ENCODE measurements around the gene ASCL5. TPM values are rescaled to one million over a fixed set of nuclear protein-coding genes. Genes with fewer than 3 reads are reported as not detected.
A peak's percentile ranks its signal among the peaks of the same experiment; 100 is the strongest.

The ASCL5 gene
- total and polyA plus RNA-seq, 2 of the 13 experiments (the other 11 are each of a cell fraction or from before 2014, with no cell fraction given), result not detected

- DNase-seq (ENCODE audit: low spot score), result peak; percentile 36
- 44% methylated on average over 10 of the region's 12 CpGs for WGBS (ENCODE audit: low lambda C conversion rate)
- Histone ChIP-seq H3K9ac (ENCODE audit: insufficient read depth, low read depth, low read length) (no peak overlapping the region), H4K20me1 (ENCODE audit: insufficient read depth, low read length) (no peaks in the 10 kb centered on the region), H3K27me3 (ENCODE audit: control insufficient read depth in 1 of 2, insufficient read depth in 2 of 2, low read length in 2 of 2) (peaks cover 5 to 31% of the 10 kb centered on the region in 2 experiments), H3K4me1 (ENCODE audit: insufficient read depth, low read length) (no peaks in the 10 kb centered on the region), H3K27ac (ENCODE audit: extremely low read length, insufficient read depth, low read length) (no peak overlapping the region), H3K9me3 (ENCODE audit: low read length) (no peaks in the 10 kb centered on the region), H3K4me2 (ENCODE audit: low read depth, low read length) (no peak overlapping the region), H3K79me2 (ENCODE audit: insufficient read depth, low read length) (no peaks in the 10 kb centered on the region), H2AFZ (ENCODE audit: low read length) (no peak overlapping the region), H3K36me3 (replicated peaks in 1 of 2; ENCODE audit: control insufficient read depth in 1 of 2, insufficient read depth in 2 of 2, low read length in 2 of 2) (no peaks in the 10 kb centered on the region), H3K4me3 (replicated peaks in 1 of 3; ENCODE audit: insufficient read depth in 1 of 3, low read depth in 2 of 3, low read length in 3 of 3) (no peak overlapping the region)
- intact Hi-C loops (cut with micrococcal nuclease; ENCODE audit: unreplicated experiment) (loop anchor here (1.0 to 2.0 kb wide), 2 partner anchors 28 to 137 kb away; no protein-coding TSS in a partner anchor), in situ Hi-C loops (cut with HindIII; ENCODE audit: extremely low pct_ligation_motif_present, low pct_unique_long_range_greater_than_20kb) (no loop called here)
- ChIA-PET CTCF (ENCODE audit: low intra/inter-chr PET ratio, low total read pairs) (interaction anchor here (1.1 to 2.0 kb wide), 3 partner anchors 28 to 137 kb away, joined by 3 to 24 read pairs (median 5); no protein-coding TSS in a partner anchor), POLR2A (no interaction called here)
- FAIRE-seq, result peak; percentile 55
- TF ChIP-seq ZNF546 (CRISPR knock-in tag; conservative IDR thresholded peaks at IDR 0.05) (no peak), RAD21 (CRISPR knock-in tag; IDR thresholded peaks at IDR 0.05) (peak; percentile 49; the same call in 1 of the 2 replicates), SMC3 (IDR thresholded peaks at IDR 0.05; ENCODE audit: low read length) (peak; percentile 60), CTCF (CRISPR knock-in tag; IDR thresholded peaks at IDR 0.05) (peak; percentile 74), STAG1 (CRISPR knock-in tag; IDR thresholded peaks at IDR 0.05) (peak; percentile 76), ZNF34 (CRISPR knock-in tag; IDR thresholded peaks at IDR 0.05; ENCODE audit: borderline replicate concordance) (no peak)
- TF ChIP-seq, protein P1, sequence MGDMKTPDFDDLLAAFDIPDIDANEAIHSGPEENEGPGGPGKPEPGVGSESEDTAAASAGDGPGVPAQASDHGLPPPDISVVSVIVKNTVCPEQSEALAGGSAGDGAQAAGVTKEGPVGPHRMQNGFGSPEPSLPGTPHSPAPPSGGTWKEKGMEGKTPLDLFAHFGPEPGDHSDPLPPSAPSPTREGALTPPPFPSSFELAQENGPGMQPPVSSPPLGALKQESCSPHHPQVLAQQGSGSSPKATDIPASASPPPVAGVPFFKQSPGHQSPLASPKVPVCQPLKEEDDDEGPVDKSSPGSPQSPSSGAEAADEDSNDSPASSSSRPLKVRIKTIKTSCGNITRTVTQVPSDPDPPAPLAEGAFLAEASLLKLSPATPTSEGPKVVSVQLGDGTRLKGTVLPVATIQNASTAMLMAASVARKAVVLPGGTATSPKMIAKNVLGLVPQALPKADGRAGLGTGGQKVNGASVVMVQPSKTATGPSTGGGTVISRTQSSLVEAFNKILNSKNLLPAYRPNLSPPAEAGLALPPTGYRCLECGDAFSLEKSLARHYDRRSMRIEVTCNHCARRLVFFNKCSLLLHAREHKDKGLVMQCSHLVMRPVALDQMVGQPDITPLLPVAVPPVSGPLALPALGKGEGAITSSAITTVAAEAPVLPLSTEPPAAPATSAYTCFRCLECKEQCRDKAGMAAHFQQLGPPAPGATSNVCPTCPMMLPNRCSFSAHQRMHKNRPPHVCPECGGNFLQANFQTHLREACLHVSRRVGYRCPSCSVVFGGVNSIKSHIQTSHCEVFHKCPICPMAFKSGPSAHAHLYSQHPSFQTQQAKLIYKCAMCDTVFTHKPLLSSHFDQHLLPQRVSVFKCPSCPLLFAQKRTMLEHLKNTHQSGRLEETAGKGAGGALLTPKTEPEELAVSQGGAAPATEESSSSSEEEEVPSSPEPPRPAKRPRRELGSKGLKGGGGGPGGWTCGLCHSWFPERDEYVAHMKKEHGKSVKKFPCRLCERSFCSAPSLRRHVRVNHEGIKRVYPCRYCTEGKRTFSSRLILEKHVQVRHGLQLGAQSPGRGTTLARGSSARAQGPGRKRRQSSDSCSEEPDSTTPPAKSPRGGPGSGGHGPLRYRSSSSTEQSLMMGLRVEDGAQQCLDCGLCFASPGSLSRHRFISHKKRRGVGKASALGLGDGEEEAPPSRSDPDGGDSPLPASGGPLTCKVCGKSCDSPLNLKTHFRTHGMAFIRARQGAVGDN (CRISPR knock-in tag; IDR thresholded peaks at IDR 0.05), result peak; percentile 14; the same call in 1 of the 2 replicates
- peak; percentile 97 for ATAC-seq
- no TSS peak for BruUV-seq (replicated peaks)
Observed at GRCh38 chr1:201085902-201086735, 40.9 kb downstream of the ASCL5 start.
